ENCODE data around the gene CEP170B. TPM values are rescaled to one million over a fixed set of nuclear protein-coding genes. Genes with fewer than 3 reads are reported as not detected.
"Not testable (repeated sequence)": the region's sequence is repeated elsewhere in the genome, so short reads cannot be mapped to it uniquely, and the experiment has no call there.

CEP170B gene
- total and polyA plus RNA-seq, 2 donors from 2014 or later, result 8.1 to 42.4 TPM

GRCh38 chr14:104855532-104856090 lies 9.5 kb upstream of the CEP170B start:
- Histone ChIP-seq H3K27me3 (ENCODE audit: control insufficient read depth, insufficient read depth, low read length) (no peaks in the 10 kb centered on the region), H3K36me3 (ENCODE audit: control insufficient read depth in 2 of 3, insufficient read depth in 3 of 3, low read length in 3 of 3) (no peaks in the 10 kb centered on the region), H3K4me3 (ENCODE audit: low read length in 3 of 3) (no peak overlapping the region), H3K4me1 (ENCODE audit: control insufficient read depth in 2 of 3, insufficient read depth in 2 of 3, low read depth in 1 of 3, low read length in 3 of 3) (no peaks in the 10 kb centered on the region), H3K9ac (ENCODE audit: low read length in 3 of 3) (no peak overlapping the region), H3K9me3 (ENCODE audit: control insufficient read depth in 2 of 3, insufficient read depth in 1 of 3, low read length in 3 of 3) (no peaks in the 10 kb centered on the region), H3K27ac (ENCODE audit: low read depth in 2 of 2, low read length in 2 of 2) (no peak overlapping the region)
- TF ChIP-seq CTCF (IDR thresholded peaks at IDR 0.05; ENCODE audit: borderline replicate concordance, extremely low read depth, insufficient read depth), result no peak
- DNase-seq, result peak in 1 of 5 donors; percentile 53
- no peak for FAIRE-seq
- intact Hi-C loops (cut with DNase I), result no loop called here

- DNase-seq, result peak in 1 of 5 donors; percentile 69
- intact Hi-C loops (cut with DNase I), result no loop called here
These were observed 8.8 kb upstream of the CEP170B start for GRCh38 chr14:104856157-104856868.

GRCh38 chr14:104856869-104857860 lies 7.9 kb upstream of the CEP170B start:
- H3K4me3 ChIP-seq (ENCODE audit: low read length in 3 of 3), result no peak overlapping the region
- H3K27ac ChIP-seq (ENCODE audit: low read depth in 2 of 2, low read length in 2 of 2), result no peak overlapping the region
- H3K4me1 ChIP-seq (ENCODE audit: control insufficient read depth in 2 of 3, insufficient read depth in 2 of 3, low read depth in 1 of 3, low read length in 3 of 3), result no peaks in the 10 kb centered on the region
- H3K9me3 ChIP-seq (ENCODE audit: control insufficient read depth in 2 of 3, insufficient read depth in 1 of 3, low read length in 3 of 3), result no peaks in the 10 kb centered on the region
- H3K27me3 ChIP-seq (ENCODE audit: control insufficient read depth, insufficient read depth, low read length), result no peaks in the 10 kb centered on the region
- DNase-seq, result peak in 1 of 5 donors; percentile 57
- H3K36me3 ChIP-seq (ENCODE audit: control insufficient read depth in 2 of 3, insufficient read depth in 3 of 3, low read length in 3 of 3), result no peaks in the 10 kb centered on the region
- FAIRE-seq, result no peak
- intact Hi-C loops (cut with DNase I), result no loop called here
- no peak overlapping the region for H3K9ac ChIP-seq (ENCODE audit: low read length in 3 of 3)
- TF ChIP-seq CTCF (IDR thresholded peaks at IDR 0.05; ENCODE audit: borderline replicate concordance, extremely low read depth, insufficient read depth), result no peak

More at GRCh38 chr14:104856157-104856868, 8.8 kb upstream of the CEP170B start:
- no peak overlapping the region for H3K9ac ChIP-seq (ENCODE audit: low read length in 3 of 3)
- H3K9me3 ChIP-seq (ENCODE audit: control insufficient read depth in 2 of 3, insufficient read depth in 1 of 3, low read length in 3 of 3), result no peaks in the 10 kb centered on the region
- no peak overlapping the region for H3K4me3 ChIP-seq (ENCODE audit: low read length in 3 of 3)
- H3K36me3 ChIP-seq (ENCODE audit: control insufficient read depth in 2 of 3, insufficient read depth in 3 of 3, low read length in 3 of 3), result no peaks in the 10 kb centered on the region
- no peak overlapping the region for H3K27ac ChIP-seq (ENCODE audit: low read depth in 2 of 2, low read length in 2 of 2)
- no peaks in the 10 kb centered on the region for H3K27me3 ChIP-seq (ENCODE audit: control insufficient read depth, insufficient read depth, low read length)
- no peak for FAIRE-seq
- no peak for TF ChIP-seq CTCF (IDR thresholded peaks at IDR 0.05; ENCODE audit: borderline replicate concordance, extremely low read depth, insufficient read depth)
- H3K4me1 ChIP-seq (ENCODE audit: control insufficient read depth in 2 of 3, insufficient read depth in 2 of 3, low read depth in 1 of 3, low read length in 3 of 3), result no peaks in the 10 kb centered on the region

GRCh38 chr14:104857931-104858330 lies 7.1 kb upstream of the CEP170B start:
- intact Hi-C loops (cut with DNase I), result not testable (repeated sequence)
- peak in 1 of 5 donors; percentile 23 for DNase-seq

More at GRCh38 chr14:104857931-104858330, 7.1 kb upstream of the CEP170B start:
- H3K9me3 ChIP-seq (ENCODE audit: control insufficient read depth in 2 of 3, insufficient read depth in 1 of 3, low read length in 3 of 3); FAIRE-seq; H3K27ac ChIP-seq (ENCODE audit: low read depth in 2 of 2, low read length in 2 of 2); H3K4me1 ChIP-seq (ENCODE audit: control insufficient read depth in 2 of 3, insufficient read depth in 2 of 3, low read depth in 1 of 3, low read length in 3 of 3); H3K9ac ChIP-seq (ENCODE audit: low read length in 3 of 3); H3K27me3 ChIP-seq (ENCODE audit: control insufficient read depth, insufficient read depth, low read length); H3K36me3 ChIP-seq (ENCODE audit: control insufficient read depth in 2 of 3, insufficient read depth in 3 of 3, low read length in 3 of 3); H3K4me3 ChIP-seq (ENCODE audit: low read length in 3 of 3): not testable (repeated sequence)
